ENCODE measurements around the gene UCHL3. TPM values are rescaled to one million over a fixed set of nuclear protein-coding genes. Genes with fewer than 3 reads are reported as not detected.

Gene UCHL3
- total and polyA plus RNA-seq, 10 of the 15 experiments (the other 5 are each of a cell fraction or from before 2014, with no cell fraction given) = 52.5 to 179 (median 104) TPM

DNA sequence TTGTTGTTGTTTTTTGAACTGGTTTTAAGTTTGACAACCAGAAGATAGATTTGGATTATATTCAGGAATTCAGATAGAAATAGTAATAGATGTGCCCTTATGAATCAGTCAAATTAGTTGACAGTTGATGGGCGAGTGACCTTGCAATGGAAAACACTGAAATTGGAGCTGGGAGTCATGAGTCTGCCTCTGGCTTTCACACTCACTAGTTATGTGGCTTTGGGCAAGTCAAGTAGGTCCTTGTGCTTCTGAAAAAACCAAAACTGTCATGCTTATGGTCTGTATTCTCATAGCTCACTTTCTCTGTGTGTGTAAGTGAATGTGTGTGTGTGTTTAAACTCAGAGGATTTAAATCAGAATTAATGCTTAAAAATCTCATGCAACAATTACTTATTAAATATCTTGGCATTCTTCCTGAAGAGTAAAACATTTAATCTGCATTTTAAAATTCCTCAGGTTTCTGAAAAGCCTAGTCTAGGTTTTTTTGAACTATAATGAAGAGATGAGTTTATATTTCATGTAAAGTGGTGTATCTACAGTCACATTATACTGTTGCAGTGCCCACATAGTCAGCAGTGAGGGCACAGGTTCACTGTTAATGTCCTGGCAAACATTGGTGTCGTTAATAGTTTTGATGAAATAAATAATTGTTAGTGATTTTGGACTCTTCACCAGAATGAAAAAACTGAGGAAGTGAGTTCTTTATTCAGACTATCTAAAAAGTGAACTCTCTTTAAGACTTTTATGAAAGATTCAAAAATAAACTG is 32.5 kb downstream of the UCHL3 start (continued):
- TF ChIP-seq WRNIP1 (IDR thresholded peaks at IDR 0.05; ENCODE audit: borderline replicate concordance, low read depth, low read length) = no peak
- TF ChIP-seq, protein P1, sequence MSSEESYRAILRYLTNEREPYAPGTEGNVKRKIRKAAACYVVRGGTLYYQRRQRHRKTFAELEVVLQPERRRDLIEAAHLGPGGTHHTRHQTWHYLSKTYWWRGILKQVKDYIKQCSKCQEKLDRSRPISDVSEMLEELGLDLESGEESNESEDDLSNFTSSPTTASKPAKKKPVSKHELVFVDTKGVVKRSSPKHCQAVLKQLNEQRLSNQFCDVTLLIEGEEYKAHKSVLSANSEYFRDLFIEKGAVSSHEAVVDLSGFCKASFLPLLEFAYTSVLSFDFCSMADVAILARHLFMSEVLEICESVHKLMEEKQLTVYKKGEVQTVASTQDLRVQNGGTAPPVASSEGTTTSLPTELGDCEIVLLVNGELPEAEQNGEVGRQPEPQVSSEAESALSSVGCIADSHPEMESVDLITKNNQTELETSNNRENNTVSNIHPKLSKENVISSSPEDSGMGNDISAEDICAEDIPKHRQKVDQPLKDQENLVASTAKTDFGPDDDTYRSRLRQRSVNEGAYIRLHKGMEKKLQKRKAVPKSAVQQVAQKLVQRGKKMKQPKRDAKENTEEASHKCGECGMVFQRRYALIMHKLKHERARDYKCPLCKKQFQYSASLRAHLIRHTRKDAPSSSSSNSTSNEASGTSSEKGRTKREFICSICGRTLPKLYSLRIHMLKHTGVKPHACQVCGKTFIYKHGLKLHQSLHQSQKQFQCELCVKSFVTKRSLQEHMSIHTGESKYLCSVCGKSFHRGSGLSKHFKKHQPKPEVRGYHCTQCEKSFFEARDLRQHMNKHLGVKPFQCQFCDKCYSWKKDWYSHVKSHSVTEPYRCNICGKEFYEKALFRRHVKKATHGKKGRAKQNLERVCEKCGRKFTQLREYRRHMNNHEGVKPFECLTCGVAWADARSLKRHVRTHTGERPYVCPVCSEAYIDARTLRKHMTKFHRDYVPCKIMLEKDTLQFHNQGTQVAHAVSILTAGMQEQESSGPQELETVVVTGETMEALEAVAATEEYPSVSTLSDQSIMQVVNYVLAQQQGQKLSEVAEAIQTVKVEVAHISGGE (CRISPR knock-in tag; IDR thresholded peaks at IDR 0.05) = no peak
- no peak for TF ChIP-seq TARDBP (IDR thresholded peaks at IDR 0.05; ENCODE audit: borderline replicate concordance)

GRCh38 chr13:75583091-75583490 is 33.5 kb downstream of the UCHL3 start:
- DNase-seq (ENCODE audit: low read depth, low spot score) (no peak), FAIRE-seq (no peak), ATAC-seq (no peak)
- ChIA-PET RAD21 (ENCODE audit: unreplicated experiment) (no interaction called here), POLR2A (no interaction called here), SMC1A (ENCODE audit: uncharacterized antibody, unreplicated experiment) (interaction anchor here (1.4 kb wide), 1 partner anchor 9 kb away, joined by 3 read pairs; no protein-coding TSS in a partner anchor), CTCF (interaction anchor here (0.7 to 1.3 kb wide), 2 partner anchors 33 to 101 kb away, joined by 3 to 4 read pairs; partner anchors contain the start of gene TBC1D4)
- H3K4me1 ChIP-seq (ENCODE audit: control insufficient read depth, insufficient read depth, low read length) = no peaks in the 10 kb centered on the region; the same call in 1 of the 2 replicates
- no peak overlapping the region for H3K4me3 ChIP-seq
- peaks cover 10% of the 10 kb centered on the region for H3K9me3 ChIP-seq (replicated peaks; ENCODE audit: control insufficient read depth, insufficient read depth, low read length)
- intact Hi-C loops (cut with micrococcal nuclease; ENCODE audit: unreplicated experiment) = no loop called here
- H3K27me3 ChIP-seq (replicated peaks in 1 of 2; ENCODE audit: control insufficient read depth in 2 of 2, insufficient read depth in 2 of 2, low read length in 1 of 2) = no peaks in the 10 kb centered on the region
- in situ Hi-C loops (cut with MboI) = no loop called here
- H3K79me2 ChIP-seq (ENCODE audit: control insufficient read depth, insufficient read depth, low read length) = no peaks in the 10 kb centered on the region
- peaks cover 0 to 10% of the 10 kb centered on the region in 2 experiments; a peak in 3 of 4 replicates for H3K36me3 ChIP-seq (ENCODE audit: control insufficient read depth in 2 of 2, insufficient read depth in 2 of 2, low read length in 1 of 2)
- H3K9ac ChIP-seq (ENCODE audit: control insufficient read depth, insufficient read depth, low read length) = no peak overlapping the region
- no peaks in the 10 kb centered on the region for H4K20me1 ChIP-seq (ENCODE audit: control insufficient read depth, insufficient read depth)
- no peak overlapping the region for H3K4me2 ChIP-seq (ENCODE audit: control insufficient read depth, insufficient read depth)
- no TSS peak for BruUV-seq (replicated peaks)
- no peak overlapping the region for H2AFZ ChIP-seq (ENCODE audit: control insufficient read depth, low read depth, low read length)
- no peak overlapping the region for H3K27ac ChIP-seq (ENCODE audit: control insufficient read depth, insufficient read depth)
- TF ChIP-seq YY1 (IDR thresholded peaks at IDR 0.05; ENCODE audit: low read depth, low read length) (no peak), TCF7 (IDR thresholded peaks at IDR 0.05; ENCODE audit: borderline replicate concordance) (no peak), ZNF24 (IDR thresholded peaks at IDR 0.05) (no peak), CBX5 (IDR thresholded peaks at IDR 0.05; ENCODE audit: low read depth) (no peak), RB1 (IDR thresholded peaks at IDR 0.05; ENCODE audit: borderline replicate concordance) (no peak), MTA2 (IDR thresholded peaks at IDR 0.05; ENCODE audit: low read depth) (no peak), RCOR1 (conservative IDR thresholded peaks at IDR 0.05; ENCODE audit: low read depth, low read length) (no peak), POLR2AphosphoS2 (IDR thresholded peaks at IDR 0.05; ENCODE audit: low read depth, low read length) (no peak), SMC3 (IDR thresholded peaks at IDR 0.05; ENCODE audit: borderline replicate concordance, low read length) (no peak), SMAD1 (IDR thresholded peaks at IDR 0.05; ENCODE audit: low read depth, partially characterized antibody) (no peak), CHD2 (IDR thresholded peaks at IDR 0.05; ENCODE audit: borderline replicate concordance, low read depth, low read length) (no peak), IRF3 (IDR thresholded peaks at IDR 0.05) (no peak), NFYA (IDR thresholded peaks at IDR 0.05; ENCODE audit: borderline replicate concordance, low read depth, low read length) (no peak), SREBF1 (IDR thresholded peaks at IDR 0.05; ENCODE audit: low read length) (no peak), SMARCA5 (IDR thresholded peaks at IDR 0.05) (no peak), MLLT1 (IDR thresholded peaks at IDR 0.05) (no peak)
